GM23338 (cell line): ENCODE measurements around the gene CXorf65. TPM values are rescaled to one million over a fixed set of nuclear protein-coding genes. Genes with fewer than 3 reads are reported as not detected.

Source experiments
- ATAC-seq: fragments of 200-7000 bp; cut with Tn5 transposase; 3 replicates; pipeline ENCODE4 v1.9.1; 2020
- DNase-seq: peaks from one replicate; pipeline ENCODE4 v3.0.0-alpha.2; 2015; ENCODE audit warnings: low spot score
- H2AFZ ChIP-seq: fragments of 200-600 bp; sonication (generic); 2 replicates; pipeline ENCODE4 v1.8.0; 2016; ENCODE audit warnings: antibody characterized with exemption, mild to moderate bottlenecking, moderate library complexity
- H3F3A ChIP-seq: fragments of 200-600 bp; sonication (generic); replicated peaks from 2 replicates; pipeline ENCODE4 v1.8.0; 2017; ENCODE audit warnings: antibody characterized with exemption, mixed run types, low read depth
- H3K27ac ChIP-seq: fragments of 200-600 bp; sonication (generic); 2 replicates; pipeline ENCODE4 v1.6.1; 2016; ENCODE audit warnings: low read depth
- H3K27me3 ChIP-seq: fragments of 200-600 bp; sonication (generic); 2 replicates; pipeline ENCODE4 v1.8.0; 2016; ENCODE audit warnings: mild to moderate bottlenecking, mixed run types, moderate library complexity; ENCODE audit not compliant: insufficient read depth
- H3K36me3 ChIP-seq: fragments of 200-600 bp; sonication (generic); 2 replicates; pipeline ENCODE4 v1.8.0; 2016; ENCODE audit warnings: mild to moderate bottlenecking; ENCODE audit not compliant: insufficient read depth
- H3K4me1 ChIP-seq: fragments of 200-600 bp; sonication (generic); 2 replicates; pipeline ENCODE4 v1.8.0; 2016; ENCODE audit warnings: mild to moderate bottlenecking, moderate library complexity; ENCODE audit not compliant: insufficient read depth
- H3K4me2 ChIP-seq: fragments of 200-600 bp; sonication (generic); 2 replicates; pipeline ENCODE4 v1.7.1; 2017; ENCODE audit warnings: mixed run types
- H3K4me3 ChIP-seq: fragments of 200-600 bp; sonication (generic); 2 replicates; pipeline ENCODE4 v1.6.1; 2016; ENCODE audit warnings: mixed run types
- H3K79me2 ChIP-seq: fragments of 200-600 bp; sonication (generic); replicated peaks from 2 replicates; pipeline ENCODE4 v1.8.0; 2017; ENCODE audit warnings: mild to moderate bottlenecking; ENCODE audit not compliant: insufficient read depth
- H3K9me2 ChIP-seq: fragments of 200-600 bp; sonication (generic); 2 replicates; pipeline ENCODE4 v1.8.0; 2017; ENCODE audit not compliant: insufficient read depth
- H4K20me1 ChIP-seq: fragments of 200-600 bp; sonication (generic); replicated peaks from 2 replicates; pipeline ENCODE4 v1.8.0; 2017; ENCODE audit warnings: mild to moderate bottlenecking; ENCODE audit not compliant: insufficient read depth
- H3K27ac Mint-ChIP-seq: 2 replicates; pipeline ENCODE4 v1.8.0; 2020; ENCODE audit warnings: inconsistent platforms, mild to moderate bottlenecking, moderate library complexity, mixed read lengths
- H3K27me3 Mint-ChIP-seq: 3 replicates; pipeline ENCODE4 v1.8.0; 2022; ENCODE audit warnings: low read depth, mild to moderate bottlenecking, moderate library complexity, mixed read lengths, inconsistent platforms; ENCODE audit not compliant: insufficient read depth, poor library complexity
- H3K36me3 Mint-ChIP-seq: 3 replicates; pipeline ENCODE4 v1.8.0; 2021; ENCODE audit warnings: low read depth, mild to moderate bottlenecking, inconsistent platforms, moderate library complexity, mixed read lengths
- H3K4me1 Mint-ChIP-seq: 3 replicates; pipeline ENCODE4 v1.8.0; 2020; ENCODE audit warnings: mild to moderate bottlenecking, inconsistent platforms, mixed read lengths
- H3K4me3 Mint-ChIP-seq: 3 replicates; pipeline ENCODE4 v1.8.0; 2021; ENCODE audit warnings: moderate library complexity, mild to moderate bottlenecking, inconsistent platforms, mixed read lengths
- H3K9me3 Mint-ChIP-seq: 3 replicates; pipeline ENCODE4 v1.8.0; 2020; ENCODE audit warnings: moderate library complexity, mild to moderate bottlenecking, inconsistent platforms, mixed read lengths
- EZH2 ChIP-seq: fragments of 200-600 bp; sonication (generic); IDR thresholded peaks from one replicate; pipeline ENCODE4 v1.8.0; 2017; ENCODE audit warnings: antibody characterized with exemption, mild to moderate bottlenecking, low read depth; ENCODE audit not compliant: unreplicated experiment
- EZH2phosphoT487 ChIP-seq: fragments of 200-600 bp; sonication (generic); IDR thresholded peaks from one replicate; pipeline ENCODE4 v1.8.1; 2018; ENCODE audit warnings: antibody characterized with exemption; ENCODE audit not compliant: unreplicated experiment
- POLR2AphosphoS5 ChIP-seq: IDR thresholded peaks from 2 replicates; pipeline ENCODE4 v1.6.1; 2016; ENCODE audit warnings: antibody characterized with exemption, low read depth
- STAT1 ChIP-seq: IDR thresholded peaks from one replicate; pipeline ENCODE4 v1.6.1; 2016; ENCODE audit warnings: antibody characterized with exemption; ENCODE audit not compliant: unreplicated experiment
- ZNF114 ChIP-seq: fragments of 250-450 bp; sonication (Bioruptor Pico); IDR thresholded peaks from 2 replicates; pipeline ENCODE4 v1.5.0; 2020; ENCODE audit warnings: mild to moderate bottlenecking, moderate library complexity
- ZNF331 ChIP-seq: fragments of 250-450 bp; sonication (Bioruptor Pico); IDR thresholded peaks from 2 replicates; pipeline ENCODE4 v1.5.0; 2020; ENCODE audit warnings: low read depth, mild to moderate bottlenecking, moderate library complexity
- polyA plus RNA-seq: library from polyadenylated mRNA; unstranded; fragments of >200 nt; fragmentation: Nextera tagmentation; extraction: Ambion mirVana; gene quantifications from 2 replicates; pipeline ENCODE4 v1.2.1, GENCODE V29; 2016
- total RNA-seq: library from RNA; depleted of rRNA; stranded (reverse); fragments of >200 nt; shearing (Covaris generic); gene quantifications from 2 replicates; pipeline ENCODE4 v1.2.3, GENCODE V29; 2014
- TF ChIP-seq, protein P1 (sequence below): IDR thresholded peaks from one replicate; pipeline ENCODE4 v1.6.1; 2018; ENCODE audit warnings: antibody characterized with exemption; ENCODE audit not compliant: unreplicated experiment
- TF ChIP-seq, protein P2 (sequence below), 2 experiments: fragments of 200-600 bp in 1 of 2; sonication (generic) in 1 of 2; conservative IDR thresholded peaks; 2 replicates each; pipeline versions ENCODE4 v1.5.1 to v1.6.1; 2016 to 2017; ENCODE audit warnings: antibody characterized with exemption in 2 of 2, low read depth in 2 of 2, mild to moderate bottlenecking in 2 of 2, moderate library complexity in 1 of 2
- TF ChIP-seq, protein P3 (sequence below): fragments of 250-450 bp; sonication (Bioruptor Pico); IDR thresholded peaks from 2 replicates; pipeline ENCODE4 v1.5.0; 2020; ENCODE audit warnings: mild to moderate bottlenecking, moderate library complexity
- TF ChIP-seq, protein P4 (sequence below): IDR thresholded peaks from 2 replicates; pipeline ENCODE4 v1.6.1; 2016; ENCODE audit warnings: antibody characterized with exemption

The CXorf65 gene
- total and polyA plus RNA-seq, 2 experiments from 2014 or later, result 0.79 TPM; not detected in 1

DNA sequence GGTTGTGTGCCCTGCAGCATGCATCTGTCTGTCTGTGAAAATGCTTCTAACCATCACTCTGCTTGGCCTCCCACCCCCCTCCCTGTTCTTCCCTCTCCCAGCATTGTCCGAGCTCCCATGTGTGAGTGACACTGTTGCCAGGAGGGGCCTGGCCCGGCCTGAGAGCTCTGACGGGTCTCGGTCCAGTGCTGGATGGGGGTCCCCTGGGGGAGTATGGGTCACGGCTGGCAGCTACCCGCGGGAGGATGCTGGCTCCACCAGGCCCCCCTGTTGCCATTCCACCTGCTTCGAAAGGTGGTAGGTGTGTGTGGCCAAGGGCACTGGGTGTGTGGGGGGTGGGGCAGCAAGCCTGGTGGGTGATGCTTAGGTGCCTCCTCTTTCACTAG is 41.7 kb upstream of the CXorf65 start:
- Mint-ChIP-seq H3K27me3 (peaks cover 7% of the 10 kb centered on the region), H3K4me1 (peaks cover 23% of the 10 kb centered on the region), H3K9me3 (no peaks in the 10 kb centered on the region), H3K4me3 (no peak overlapping the region), H3K36me3 (no peaks in the 10 kb centered on the region), H3K27ac (no peak overlapping the region)
- Histone ChIP-seq H3K4me1 (peaks cover 8% of the 10 kb centered on the region; the same call in 1 of the 2 replicates), H3K36me3 (no peaks in the 10 kb centered on the region), H3K9me2 (no peaks in the 10 kb centered on the region), H3K79me2 (no peaks in the 10 kb centered on the region), H3K4me2 (no peak overlapping the region), H3K27ac (no peak overlapping the region), H3K27me3 (no peaks in the 10 kb centered on the region), H3K4me3 (no peak overlapping the region), H4K20me1 (no peaks in the 10 kb centered on the region), H3F3A (no peaks in the 10 kb centered on the region), H2AFZ (no peak overlapping the region)
- TF ChIP-seq, protein P1, sequence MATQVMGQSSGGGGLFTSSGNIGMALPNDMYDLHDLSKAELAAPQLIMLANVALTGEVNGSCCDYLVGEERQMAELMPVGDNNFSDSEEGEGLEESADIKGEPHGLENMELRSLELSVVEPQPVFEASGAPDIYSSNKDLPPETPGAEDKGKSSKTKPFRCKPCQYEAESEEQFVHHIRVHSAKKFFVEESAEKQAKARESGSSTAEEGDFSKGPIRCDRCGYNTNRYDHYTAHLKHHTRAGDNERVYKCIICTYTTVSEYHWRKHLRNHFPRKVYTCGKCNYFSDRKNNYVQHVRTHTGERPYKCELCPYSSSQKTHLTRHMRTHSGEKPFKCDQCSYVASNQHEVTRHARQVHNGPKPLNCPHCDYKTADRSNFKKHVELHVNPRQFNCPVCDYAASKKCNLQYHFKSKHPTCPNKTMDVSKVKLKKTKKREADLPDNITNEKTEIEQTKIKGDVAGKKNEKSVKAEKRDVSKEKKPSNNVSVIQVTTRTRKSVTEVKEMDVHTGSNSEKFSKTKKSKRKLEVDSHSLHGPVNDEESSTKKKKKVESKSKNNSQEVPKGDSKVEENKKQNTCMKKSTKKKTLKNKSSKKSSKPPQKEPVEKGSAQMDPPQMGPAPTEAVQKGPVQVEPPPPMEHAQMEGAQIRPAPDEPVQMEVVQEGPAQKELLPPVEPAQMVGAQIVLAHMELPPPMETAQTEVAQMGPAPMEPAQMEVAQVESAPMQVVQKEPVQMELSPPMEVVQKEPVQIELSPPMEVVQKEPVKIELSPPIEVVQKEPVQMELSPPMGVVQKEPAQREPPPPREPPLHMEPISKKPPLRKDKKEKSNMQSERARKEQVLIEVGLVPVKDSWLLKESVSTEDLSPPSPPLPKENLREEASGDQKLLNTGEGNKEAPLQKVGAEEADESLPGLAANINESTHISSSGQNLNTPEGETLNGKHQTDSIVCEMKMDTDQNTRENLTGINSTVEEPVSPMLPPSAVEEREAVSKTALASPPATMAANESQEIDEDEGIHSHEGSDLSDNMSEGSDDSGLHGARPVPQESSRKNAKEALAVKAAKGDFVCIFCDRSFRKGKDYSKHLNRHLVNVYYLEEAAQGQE, result no peak
- TF ChIP-seq ZNF331 (CRISPR knock-in tag), result no peak
- no peak for TF ChIP-seq STAT1
- TF ChIP-seq EZH2phosphoT487, result no peak
- no peak for TF ChIP-seq POLR2AphosphoS5
- TF ChIP-seq, protein P2, sequence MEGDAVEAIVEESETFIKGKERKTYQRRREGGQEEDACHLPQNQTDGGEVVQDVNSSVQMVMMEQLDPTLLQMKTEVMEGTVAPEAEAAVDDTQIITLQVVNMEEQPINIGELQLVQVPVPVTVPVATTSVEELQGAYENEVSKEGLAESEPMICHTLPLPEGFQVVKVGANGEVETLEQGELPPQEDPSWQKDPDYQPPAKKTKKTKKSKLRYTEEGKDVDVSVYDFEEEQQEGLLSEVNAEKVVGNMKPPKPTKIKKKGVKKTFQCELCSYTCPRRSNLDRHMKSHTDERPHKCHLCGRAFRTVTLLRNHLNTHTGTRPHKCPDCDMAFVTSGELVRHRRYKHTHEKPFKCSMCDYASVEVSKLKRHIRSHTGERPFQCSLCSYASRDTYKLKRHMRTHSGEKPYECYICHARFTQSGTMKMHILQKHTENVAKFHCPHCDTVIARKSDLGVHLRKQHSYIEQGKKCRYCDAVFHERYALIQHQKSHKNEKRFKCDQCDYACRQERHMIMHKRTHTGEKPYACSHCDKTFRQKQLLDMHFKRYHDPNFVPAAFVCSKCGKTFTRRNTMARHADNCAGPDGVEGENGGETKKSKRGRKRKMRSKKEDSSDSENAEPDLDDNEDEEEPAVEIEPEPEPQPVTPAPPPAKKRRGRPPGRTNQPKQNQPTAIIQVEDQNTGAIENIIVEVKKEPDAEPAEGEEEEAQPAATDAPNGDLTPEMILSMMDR (conservative IDR thresholded peaks at IDR 0.05; ENCODE audit: low read depth in 2 of 2), result no peak
- TF ChIP-seq ZNF114 (CRISPR knock-in tag), result no peak
- TF ChIP-seq, protein P3, sequence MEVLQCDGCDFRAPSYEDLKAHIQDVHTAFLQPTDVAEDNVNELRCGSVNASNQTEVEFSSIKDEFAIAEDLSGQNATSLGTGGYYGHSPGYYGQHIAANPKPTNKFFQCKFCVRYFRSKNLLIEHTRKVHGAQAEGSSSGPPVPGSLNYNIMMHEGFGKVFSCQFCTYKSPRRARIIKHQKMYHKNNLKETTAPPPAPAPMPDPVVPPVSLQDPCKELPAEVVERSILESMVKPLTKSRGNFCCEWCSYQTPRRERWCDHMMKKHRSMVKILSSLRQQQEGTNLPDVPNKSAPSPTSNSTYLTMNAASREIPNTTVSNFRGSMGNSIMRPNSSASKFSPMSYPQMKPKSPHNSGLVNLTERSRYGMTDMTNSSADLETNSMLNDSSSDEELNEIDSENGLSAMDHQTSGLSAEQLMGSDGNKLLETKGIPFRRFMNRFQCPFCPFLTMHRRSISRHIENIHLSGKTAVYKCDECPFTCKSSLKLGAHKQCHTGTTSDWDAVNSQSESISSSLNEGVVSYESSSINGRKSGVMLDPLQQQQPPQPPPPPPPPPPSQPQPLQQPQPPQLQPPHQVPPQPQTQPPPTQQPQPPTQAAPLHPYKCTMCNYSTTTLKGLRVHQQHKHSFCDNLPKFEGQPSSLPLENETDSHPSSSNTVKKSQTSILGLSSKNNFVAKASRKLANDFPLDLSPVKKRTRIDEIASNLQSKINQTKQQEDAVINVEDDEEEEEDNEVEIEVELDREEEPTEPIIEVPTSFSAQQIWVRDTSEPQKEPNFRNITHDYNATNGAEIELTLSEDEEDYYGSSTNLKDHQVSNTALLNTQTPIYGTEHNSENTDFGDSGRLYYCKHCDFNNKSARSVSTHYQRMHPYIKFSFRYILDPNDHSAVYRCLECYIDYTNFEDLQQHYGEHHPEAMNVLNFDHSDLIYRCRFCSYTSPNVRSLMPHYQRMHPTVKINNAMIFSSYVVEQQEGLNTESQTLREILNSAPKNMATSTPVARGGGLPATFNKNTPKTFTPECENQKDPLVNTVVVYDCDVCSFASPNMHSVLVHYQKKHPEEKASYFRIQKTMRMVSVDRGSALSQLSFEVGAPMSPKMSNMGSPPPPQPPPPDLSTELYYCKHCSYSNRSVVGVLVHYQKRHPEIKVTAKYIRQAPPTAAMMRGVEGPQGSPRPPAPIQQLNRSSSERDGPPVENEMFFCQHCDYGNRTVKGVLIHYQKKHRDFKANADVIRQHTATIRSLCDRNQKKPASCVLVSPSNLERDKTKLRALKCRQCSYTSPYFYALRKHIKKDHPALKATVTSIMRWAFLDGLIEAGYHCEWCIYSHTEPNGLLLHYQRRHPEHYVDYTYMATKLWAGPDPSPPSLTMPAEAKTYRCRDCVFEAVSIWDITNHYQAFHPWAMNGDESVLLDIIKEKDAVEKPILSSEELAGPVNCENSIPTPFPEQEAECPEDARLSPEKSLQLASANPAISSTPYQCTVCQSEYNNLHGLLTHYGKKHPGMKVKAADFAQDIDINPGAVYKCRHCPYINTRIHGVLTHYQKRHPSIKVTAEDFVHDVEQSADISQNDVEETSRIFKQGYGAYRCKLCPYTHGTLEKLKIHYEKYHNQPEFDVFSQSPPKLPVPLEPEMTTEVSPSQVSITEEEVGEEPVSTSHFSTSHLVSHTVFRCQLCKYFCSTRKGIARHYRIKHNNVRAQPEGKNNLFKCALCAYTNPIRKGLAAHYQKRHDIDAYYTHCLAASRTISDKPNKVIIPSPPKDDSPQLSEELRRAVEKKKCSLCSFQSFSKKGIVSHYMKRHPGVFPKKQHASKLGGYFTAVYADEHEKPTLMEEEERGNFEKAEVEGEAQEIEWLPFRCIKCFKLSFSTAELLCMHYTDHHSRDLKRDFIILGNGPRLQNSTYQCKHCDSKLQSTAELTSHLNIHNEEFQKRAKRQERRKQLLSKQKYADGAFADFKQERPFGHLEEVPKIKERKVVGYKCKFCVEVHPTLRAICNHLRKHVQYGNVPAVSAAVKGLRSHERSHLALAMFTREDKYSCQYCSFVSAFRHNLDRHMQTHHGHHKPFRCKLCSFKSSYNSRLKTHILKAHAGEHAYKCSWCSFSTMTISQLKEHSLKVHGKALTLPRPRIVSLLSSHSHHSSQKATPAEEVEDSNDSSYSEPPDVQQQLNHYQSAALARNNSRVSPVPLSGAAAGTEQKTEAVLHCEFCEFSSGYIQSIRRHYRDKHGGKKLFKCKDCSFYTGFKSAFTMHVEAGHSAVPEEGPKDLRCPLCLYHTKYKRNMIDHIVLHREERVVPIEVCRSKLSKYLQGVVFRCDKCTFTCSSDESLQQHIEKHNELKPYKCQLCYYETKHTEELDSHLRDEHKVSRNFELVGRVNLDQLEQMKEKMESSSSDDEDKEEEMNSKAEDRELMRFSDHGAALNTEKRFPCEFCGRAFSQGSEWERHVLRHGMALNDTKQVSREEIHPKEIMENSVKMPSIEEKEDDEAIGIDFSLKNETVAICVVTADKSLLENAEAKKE (CRISPR knock-in tag), result no peak
- TF ChIP-seq, protein P4, sequence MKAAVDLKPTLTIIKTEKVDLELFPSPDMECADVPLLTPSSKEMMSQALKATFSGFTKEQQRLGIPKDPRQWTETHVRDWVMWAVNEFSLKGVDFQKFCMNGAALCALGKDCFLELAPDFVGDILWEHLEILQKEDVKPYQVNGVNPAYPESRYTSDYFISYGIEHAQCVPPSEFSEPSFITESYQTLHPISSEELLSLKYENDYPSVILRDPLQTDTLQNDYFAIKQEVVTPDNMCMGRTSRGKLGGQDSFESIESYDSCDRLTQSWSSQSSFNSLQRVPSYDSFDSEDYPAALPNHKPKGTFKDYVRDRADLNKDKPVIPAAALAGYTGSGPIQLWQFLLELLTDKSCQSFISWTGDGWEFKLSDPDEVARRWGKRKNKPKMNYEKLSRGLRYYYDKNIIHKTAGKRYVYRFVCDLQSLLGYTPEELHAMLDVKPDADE, result no peak
- no peak for TF ChIP-seq EZH2
- ATAC-seq (no peak), DNase-seq (no peak)
